Activated naive CD8-positive, alpha-beta T cell (primary cell): ENCODE results near the gene TRMO.

Experiments
- H3K27ac Mint-ChIP-seq: one replicate; pipeline ENCODE4 v1.8.0; 2021; ENCODE audit warnings: mixed read lengths
- H3K27me3 Mint-ChIP-seq: one replicate; pipeline ENCODE4 v1.8.0; 2021; ENCODE audit warnings: mixed read lengths
- H3K36me3 Mint-ChIP-seq: one replicate; pipeline ENCODE4 v1.8.0; 2021; ENCODE audit warnings: mixed read lengths
- H3K4me1 Mint-ChIP-seq: one replicate; pipeline ENCODE4 v1.8.0; 2021; ENCODE audit warnings: low read depth, mixed read lengths
- H3K4me3 Mint-ChIP-seq: one replicate; pipeline ENCODE4 v1.8.0; 2021; ENCODE audit warnings: mild to moderate bottlenecking, mixed read lengths
- H3K9me3 Mint-ChIP-seq: one replicate; pipeline ENCODE4 v1.8.0; 2021; ENCODE audit warnings: low read depth, mixed read lengths

The TRMO gene

GRCh38 chr9:97925497-97926334, 3.4 kb upstream of the TRMO start:
- no peak overlapping the region for H3K4me3 Mint-ChIP-seq
- no peak overlapping the region for H3K27ac Mint-ChIP-seq

DNA sequence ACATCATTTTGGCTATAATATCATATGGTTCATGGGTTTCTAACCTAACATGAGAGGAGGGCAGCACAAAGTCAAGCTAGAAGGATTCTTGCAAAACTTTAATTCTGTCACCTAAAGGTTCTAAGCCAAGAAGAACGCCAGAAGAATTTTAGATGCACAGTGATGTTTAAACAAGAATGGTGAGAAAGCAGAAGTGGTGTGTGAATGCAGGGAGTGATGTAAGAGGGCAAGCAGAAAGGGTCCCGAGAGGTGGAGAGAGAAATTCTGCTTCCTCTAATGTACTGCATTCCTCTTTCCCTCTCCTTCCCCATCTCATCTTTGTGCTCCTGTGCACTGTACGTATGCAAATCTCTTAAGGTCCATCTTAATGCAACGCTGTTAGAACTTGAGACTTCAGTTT, 2.1 kb upstream of the TRMO start:
- H3K27ac Mint-ChIP-seq: no peak overlapping the region
- peaks cover 43% of the 10 kb centered on the region for H3K4me1 Mint-ChIP-seq
- H3K36me3 Mint-ChIP-seq: no peaks in the 10 kb centered on the region
- H3K27me3 Mint-ChIP-seq: no peaks in the 10 kb centered on the region
- no peak overlapping the region for H3K4me3 Mint-ChIP-seq
- H3K9me3 Mint-ChIP-seq: no peaks in the 10 kb centered on the region

More at GRCh38 chr9:97925497-97926334, 3.4 kb upstream of the TRMO start:
- H3K36me3 Mint-ChIP-seq: no peaks in the 10 kb centered on the region
- H3K9me3 Mint-ChIP-seq: no peaks in the 10 kb centered on the region
- H3K4me1 Mint-ChIP-seq: peaks cover 43% of the 10 kb centered on the region
- H3K27me3 Mint-ChIP-seq: no peaks in the 10 kb centered on the region

DNA sequence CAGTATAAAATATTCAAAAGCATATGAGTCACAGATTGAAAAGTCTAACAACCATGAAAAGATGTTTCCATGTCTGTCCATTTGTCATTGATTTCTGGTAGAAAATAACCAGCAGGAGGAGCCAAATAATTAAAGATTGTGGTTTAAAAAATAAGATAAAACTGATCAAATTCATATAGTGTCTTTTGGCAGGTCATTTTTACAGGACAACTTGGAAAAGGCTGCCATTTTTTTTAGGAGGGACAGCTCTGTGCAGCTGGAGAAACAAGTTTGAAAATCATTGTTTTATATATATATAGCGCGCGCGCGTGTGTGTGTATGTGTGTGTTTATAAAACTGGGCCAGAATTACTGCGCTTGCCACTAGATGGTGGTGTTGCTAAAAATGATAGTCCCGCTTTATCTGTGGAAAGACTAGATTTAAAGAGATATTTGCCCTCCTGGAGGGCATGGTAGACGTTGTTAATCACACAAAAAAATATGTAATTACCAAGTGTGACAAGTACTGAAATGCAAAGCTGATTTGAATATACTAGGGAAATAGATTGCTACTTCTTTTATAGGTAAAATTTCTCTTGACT, 1.3 kb upstream of the TRMO start:
- peak overlapping the region; percentile 98 for H3K4me3 Mint-ChIP-seq
- peaks cover 43% of the 10 kb centered on the region for H3K4me1 Mint-ChIP-seq
- no peaks in the 10 kb centered on the region for H3K36me3 Mint-ChIP-seq
- no peaks in the 10 kb centered on the region for H3K9me3 Mint-ChIP-seq
- H3K27ac Mint-ChIP-seq: peak overlapping the region; percentile 99
- no peaks in the 10 kb centered on the region for H3K27me3 Mint-ChIP-seq

DNA sequence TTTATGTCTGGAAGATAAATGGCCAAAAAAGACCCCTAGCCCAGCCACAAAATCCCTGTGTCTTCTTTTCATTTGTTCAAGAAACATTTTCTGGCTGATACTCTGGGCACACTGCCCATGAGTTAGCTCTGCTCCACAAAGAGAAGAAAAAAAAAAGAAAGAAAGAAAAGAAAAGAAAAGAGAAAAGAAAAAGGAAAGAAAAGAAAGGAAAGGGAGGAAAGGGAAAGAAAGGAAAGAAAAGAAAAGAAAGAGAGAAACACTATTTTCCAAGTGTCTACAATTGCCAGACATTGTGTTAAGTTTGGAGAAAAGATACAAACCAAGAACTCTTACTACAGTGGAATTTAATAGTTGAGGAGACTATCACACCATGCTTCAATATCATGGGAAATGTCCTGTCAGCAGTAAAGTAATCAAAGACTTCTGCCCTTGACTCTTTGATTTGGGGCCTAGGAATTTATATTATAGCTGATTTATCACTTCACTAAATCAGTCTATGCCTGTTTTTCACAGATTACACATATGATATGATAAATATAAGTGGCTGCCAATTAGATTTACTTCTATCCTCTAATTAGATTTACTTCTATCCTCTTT, 3.0 kb downstream of the TRMO start:
- Mint-ChIP-seq H3K4me3 (peak overlapping the region; percentile 98), H3K9me3 (no peaks in the 10 kb centered on the region), H3K4me1 (peaks cover 64% of the 10 kb centered on the region), H3K27me3 (no peaks in the 10 kb centered on the region), H3K36me3 (peaks cover 9% of the 10 kb centered on the region), H3K27ac (peak overlapping the region; percentile 96)

DNA sequence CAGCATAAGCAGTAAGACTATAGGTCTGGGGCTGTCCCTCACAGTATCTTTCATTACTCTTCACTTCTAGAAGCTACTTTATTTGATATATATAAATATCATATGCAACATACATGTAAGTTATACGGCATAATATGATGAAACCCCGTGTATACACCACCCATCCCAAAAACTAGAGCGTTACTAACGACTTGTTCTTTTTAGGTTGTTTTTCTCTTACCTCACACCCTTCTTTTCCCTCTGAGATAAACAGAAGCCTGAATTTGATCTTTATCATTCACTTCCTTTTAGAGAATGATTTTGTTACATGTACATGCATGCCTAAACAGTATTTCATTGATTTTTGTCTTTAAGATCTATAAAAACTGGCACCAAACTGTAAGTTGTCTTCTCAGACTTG, 3.7 kb downstream of the TRMO start:
- H3K27me3 Mint-ChIP-seq: no peaks in the 10 kb centered on the region
- no peaks in the 10 kb centered on the region for H3K9me3 Mint-ChIP-seq
- peak overlapping the region; percentile 86 for H3K4me3 Mint-ChIP-seq
- H3K36me3 Mint-ChIP-seq: peaks cover 12% of the 10 kb centered on the region
- peaks cover 64% of the 10 kb centered on the region for H3K4me1 Mint-ChIP-seq
- peak overlapping the region; percentile 96 for H3K27ac Mint-ChIP-seq

DNA sequence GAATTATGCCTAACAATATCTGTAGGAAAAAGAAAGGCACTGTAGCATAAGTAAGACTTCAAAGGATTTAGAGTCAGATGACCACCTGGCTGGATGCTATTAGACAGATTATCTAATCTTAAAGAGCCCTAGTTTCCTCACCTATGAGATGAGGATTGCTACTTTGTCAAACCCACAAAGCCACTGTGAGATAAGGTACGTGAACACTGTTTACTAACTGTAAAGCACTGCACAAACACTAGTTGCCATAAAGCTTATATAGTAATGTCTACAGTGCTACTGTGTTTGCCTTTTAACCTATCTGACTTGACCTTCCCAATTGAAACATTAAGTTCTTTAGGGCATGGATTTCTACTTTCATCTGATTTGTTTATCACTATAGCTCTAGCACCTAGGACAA, 10.3 kb downstream of the TRMO start:
- Mint-ChIP-seq H3K36me3 (peaks cover 21% of the 10 kb centered on the region), H3K4me3 (no peak overlapping the region), H3K4me1 (peaks cover 77% of the 10 kb centered on the region), H3K27ac (peak overlapping the region; percentile 50), H3K9me3 (no peaks in the 10 kb centered on the region), H3K27me3 (no peaks in the 10 kb centered on the region)

- Mint-ChIP-seq H3K9me3 (no peaks in the 10 kb centered on the region), H3K4me3 (no peak overlapping the region), H3K27me3 (no peaks in the 10 kb centered on the region), H3K27ac (peak overlapping the region; percentile 41), H3K4me1 (peaks cover 78% of the 10 kb centered on the region), H3K36me3 (peaks cover 19% of the 10 kb centered on the region)
These were observed 10.8 kb downstream of the TRMO start for GRCh38 chr9:97911528-97911927.

GRCh38 chr9:97910357-97910756, 11.9 kb downstream of the TRMO start:
- Mint-ChIP-seq H3K4me1 (peaks cover 84% of the 10 kb centered on the region), H3K4me3 (no peak overlapping the region), H3K9me3 (no peaks in the 10 kb centered on the region), H3K36me3 (peaks cover 15% of the 10 kb centered on the region), H3K27ac (peak overlapping the region; percentile 86), H3K27me3 (no peaks in the 10 kb centered on the region)

DNA sequence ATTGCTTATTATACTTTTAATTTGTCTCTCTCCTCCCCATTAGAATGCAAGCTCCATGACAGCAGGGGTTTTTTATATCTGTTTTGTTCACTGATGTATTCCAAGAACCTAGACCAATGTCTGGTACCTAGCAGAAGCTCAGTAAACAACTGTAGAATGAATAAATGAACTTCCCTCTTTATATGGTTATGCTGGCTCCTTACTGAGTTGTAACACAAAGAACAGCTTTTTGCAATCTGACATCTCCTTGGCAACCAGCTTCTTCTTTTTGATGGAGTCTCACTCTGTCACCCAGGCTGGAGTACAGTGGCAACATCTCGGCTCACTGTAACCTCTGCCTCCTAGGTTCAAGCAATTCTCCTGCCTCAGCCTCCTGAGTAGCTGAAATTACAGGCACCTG, 13.6 kb downstream of the TRMO start:
- peaks cover 86% of the 10 kb centered on the region for H3K4me1 Mint-ChIP-seq
- H3K27ac Mint-ChIP-seq: peak overlapping the region; percentile 86
- no peaks in the 10 kb centered on the region for H3K9me3 Mint-ChIP-seq
- peak overlapping the region; percentile 44 for H3K4me3 Mint-ChIP-seq
- H3K36me3 Mint-ChIP-seq: peaks cover 12% of the 10 kb centered on the region
- no peaks in the 10 kb centered on the region for H3K27me3 Mint-ChIP-seq

- no peaks in the 10 kb centered on the region for H3K27me3 Mint-ChIP-seq
- H3K36me3 Mint-ChIP-seq: peaks cover 10% of the 10 kb centered on the region
- peaks cover 90% of the 10 kb centered on the region for H3K4me1 Mint-ChIP-seq
- H3K9me3 Mint-ChIP-seq: no peaks in the 10 kb centered on the region
- peak overlapping the region; percentile 46 for H3K4me3 Mint-ChIP-seq
- peak overlapping the region; percentile 85 for H3K27ac Mint-ChIP-seq
These were observed 14.7 kb downstream of the TRMO start for GRCh38 chr9:97907632-97908031.

DNA sequence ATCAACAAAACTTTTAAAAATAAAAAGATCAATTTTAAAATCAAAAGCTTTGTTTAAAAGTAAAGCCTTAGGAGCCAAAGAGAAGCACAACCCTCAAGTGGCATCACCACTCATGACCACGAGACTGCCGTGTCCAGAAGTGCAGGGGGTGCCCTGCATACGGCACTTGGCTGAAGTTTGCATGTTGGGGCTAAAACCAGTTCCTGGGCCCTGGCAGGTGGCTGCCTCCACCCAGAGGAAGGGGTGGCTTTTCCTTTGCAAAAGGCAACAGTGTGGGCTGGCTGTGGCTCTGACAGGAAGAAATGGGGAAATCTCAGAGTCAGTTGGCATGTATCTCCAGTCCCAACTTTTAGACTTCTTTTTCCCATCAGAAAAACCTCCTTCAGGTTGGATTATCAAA, 15.3 kb downstream of the TRMO start:
- Mint-ChIP-seq H3K27me3 (no peaks in the 10 kb centered on the region), H3K9me3 (no peaks in the 10 kb centered on the region), H3K4me1 (peaks cover 87% of the 10 kb centered on the region), H3K27ac (peak overlapping the region; percentile 86), H3K36me3 (peaks cover 4% of the 10 kb centered on the region), H3K4me3 (peak overlapping the region; percentile 75)

DNA sequence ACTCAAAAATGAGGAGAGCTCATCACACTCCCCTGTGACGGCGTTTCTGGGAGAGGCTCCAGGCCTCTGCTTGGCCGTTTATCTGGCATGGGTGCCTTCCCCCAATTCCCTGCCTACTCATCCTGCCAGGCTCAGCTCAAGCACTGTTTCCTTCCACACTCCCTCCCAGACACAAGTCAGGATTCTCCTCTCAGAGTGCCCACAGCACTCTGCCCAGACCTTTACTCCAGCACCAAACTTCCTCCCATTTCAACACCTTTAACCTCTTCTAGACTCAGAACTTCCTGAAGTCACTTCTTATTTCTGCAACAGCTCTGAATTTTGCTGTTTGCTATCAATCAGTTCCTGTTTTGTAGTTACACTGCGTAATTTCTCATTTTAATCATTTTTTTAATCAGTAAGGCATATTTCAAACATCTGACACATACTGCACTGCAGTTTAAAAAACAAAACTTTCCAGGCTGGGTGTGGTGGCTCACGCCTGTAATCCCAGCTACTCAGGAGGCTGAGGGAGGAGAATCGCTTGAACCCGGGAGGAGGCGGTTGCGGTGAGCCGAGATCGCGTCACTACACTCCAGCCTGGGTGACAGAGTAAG, 16.0 kb downstream of the TRMO start:
- Mint-ChIP-seq H3K36me3 (peaks cover 3% of the 10 kb centered on the region), H3K4me1 (peaks cover 87% of the 10 kb centered on the region), H3K4me3 (peak overlapping the region; percentile 75), H3K27ac (peak overlapping the region; percentile 86), H3K27me3 (no peaks in the 10 kb centered on the region), H3K9me3 (no peaks in the 10 kb centered on the region)

DNA sequence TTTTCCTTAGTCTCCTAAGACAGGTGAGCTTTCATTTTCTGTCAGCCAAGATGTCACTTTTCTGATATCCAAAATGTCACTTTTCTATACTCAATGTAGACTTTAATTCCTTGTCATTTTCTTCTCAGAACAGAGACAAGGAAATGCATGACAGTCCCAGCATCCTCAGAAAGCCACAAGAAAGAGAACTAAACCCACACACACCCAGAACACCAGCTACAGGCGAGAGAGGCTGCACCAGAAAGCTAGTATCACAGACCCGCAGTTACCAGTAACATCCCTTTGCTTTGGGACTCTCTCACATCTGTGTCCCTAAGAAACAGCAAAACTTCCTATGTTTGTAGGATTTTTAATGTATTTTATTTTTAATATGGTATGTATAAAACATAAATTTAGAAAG, 17.1 kb downstream of the TRMO start:
- H3K27me3 Mint-ChIP-seq: no peaks in the 10 kb centered on the region
- peaks cover 87% of the 10 kb centered on the region for H3K4me1 Mint-ChIP-seq
- H3K27ac Mint-ChIP-seq: peak overlapping the region; percentile 89
- no peaks in the 10 kb centered on the region for H3K9me3 Mint-ChIP-seq
- peak overlapping the region; percentile 84 for H3K4me3 Mint-ChIP-seq
- H3K36me3 Mint-ChIP-seq: peaks cover 6% of the 10 kb centered on the region

DNA sequence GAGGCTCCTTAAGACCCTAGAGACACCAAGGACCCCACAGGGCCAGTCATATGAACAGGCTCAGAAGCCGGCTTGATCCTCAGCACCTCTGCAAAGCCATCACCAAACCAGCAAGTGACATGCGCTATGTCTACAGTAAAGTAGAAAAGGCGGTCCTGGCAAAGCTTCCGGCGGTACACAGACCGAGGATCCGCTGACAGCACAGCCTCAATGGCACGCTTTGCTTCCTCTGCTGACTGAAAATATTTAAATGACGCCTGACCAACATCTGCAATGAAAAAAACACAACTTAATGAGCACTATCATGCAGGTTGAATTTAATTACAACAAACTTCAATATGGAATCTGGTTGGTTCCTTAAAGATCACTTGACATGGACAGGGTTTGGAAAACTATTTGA, 17.6 kb downstream of the TRMO start:
- Mint-ChIP-seq H3K9me3 (no peaks in the 10 kb centered on the region), H3K4me1 (peaks cover 82% of the 10 kb centered on the region), H3K27ac (peak overlapping the region; percentile 89), H3K36me3 (peaks cover 6% of the 10 kb centered on the region), H3K27me3 (no peaks in the 10 kb centered on the region), H3K4me3 (peak overlapping the region; percentile 84)

DNA sequence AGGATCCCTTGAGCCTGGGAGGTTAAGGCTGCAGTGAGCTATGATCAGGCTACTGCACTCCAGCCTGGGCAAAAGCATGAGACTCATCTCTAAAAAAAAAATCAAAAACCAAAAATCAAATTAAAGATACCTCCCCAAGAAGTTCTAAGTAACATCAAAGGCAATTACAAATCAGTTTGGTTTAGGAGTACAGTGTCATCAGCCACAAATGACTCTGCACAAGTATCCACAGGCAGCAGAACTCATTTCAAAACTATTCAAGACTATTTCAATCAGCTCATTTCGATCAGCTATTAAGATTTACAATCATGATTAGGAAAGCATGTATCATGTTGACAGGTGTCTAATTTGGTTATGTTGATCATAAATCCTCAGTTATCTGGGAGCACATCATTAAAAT, 19.1 kb downstream of the TRMO start:
- peaks cover 6% of the 10 kb centered on the region for H3K36me3 Mint-ChIP-seq
- peaks cover 68% of the 10 kb centered on the region for H3K4me1 Mint-ChIP-seq
- H3K4me3 Mint-ChIP-seq: peak overlapping the region; percentile 64
- H3K27ac Mint-ChIP-seq: peak overlapping the region; percentile 89
- H3K9me3 Mint-ChIP-seq: no peaks in the 10 kb centered on the region
- H3K27me3 Mint-ChIP-seq: no peaks in the 10 kb centered on the region
